Fibroblast of peridontal ligament (primary cell): ENCODE measurements around the gene DTNB.
"Not testable (repeated sequence)": the region's sequence is repeated elsewhere in the genome, so short reads cannot be mapped to it uniquely, and the experiment has no call there.

Source experiments
- DNase-seq: peaks from one replicate; pipeline ENCODE4 v3.0.0-alpha.2; 2010; ENCODE audit errors: extremely low read depth

The DTNB gene

DNA sequence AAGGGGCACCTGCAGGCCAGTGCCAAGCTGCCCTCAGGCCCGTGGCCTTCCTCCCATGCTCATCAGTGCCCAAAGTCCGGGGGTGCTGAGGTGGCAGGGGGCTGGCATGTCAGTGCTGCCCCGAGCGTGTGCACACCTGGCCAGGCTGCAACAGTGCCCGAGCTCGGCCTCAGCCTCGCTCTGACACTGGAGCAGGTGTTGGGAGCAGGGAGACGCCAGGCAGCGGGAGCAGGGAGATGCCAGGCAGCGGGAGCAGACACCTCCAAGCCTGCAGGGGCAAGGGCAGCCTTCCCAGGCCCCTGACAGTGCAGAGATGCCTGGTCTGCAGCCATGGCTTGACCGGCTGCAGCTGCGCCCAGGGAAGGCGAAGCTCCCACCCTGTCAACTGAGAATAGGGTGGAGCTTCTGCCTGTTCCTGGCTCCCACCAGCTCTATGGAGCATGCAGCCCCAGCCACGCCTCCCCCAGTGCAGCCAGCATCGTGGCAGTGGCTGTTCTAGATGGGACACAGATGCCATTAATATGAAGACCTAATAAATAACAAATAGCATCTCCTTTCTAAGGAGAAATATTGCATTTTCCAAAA is 82.4 kb downstream of the DTNB start:
- no peak for DNase-seq

DNA sequence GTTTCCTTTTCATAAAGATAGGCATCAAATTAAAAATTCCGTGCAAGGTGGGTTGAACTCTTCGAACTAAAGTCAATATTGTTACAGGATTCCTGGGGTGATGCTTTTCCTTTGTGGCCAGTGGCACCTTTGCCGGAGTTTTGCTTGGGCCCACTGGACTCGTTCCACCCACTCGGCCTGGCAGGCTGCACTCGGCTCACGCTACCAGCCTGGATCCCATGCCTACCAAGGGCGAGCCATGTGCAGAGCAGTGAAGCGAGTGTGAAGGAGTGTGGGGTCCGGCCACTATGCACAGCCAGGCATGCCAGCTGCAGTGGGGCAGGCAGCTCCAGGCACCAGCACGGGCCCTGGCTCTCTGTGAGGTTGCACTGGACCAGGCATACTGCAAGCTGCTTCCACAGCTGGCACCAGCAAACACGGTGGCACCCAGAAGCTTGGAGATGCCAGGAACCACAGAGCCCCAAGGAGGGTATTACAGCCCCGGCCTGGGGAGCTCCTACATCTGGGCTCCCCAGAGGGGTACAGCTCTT is 83.6 kb downstream of the DTNB start:
- DNase-seq: no peak

DNA sequence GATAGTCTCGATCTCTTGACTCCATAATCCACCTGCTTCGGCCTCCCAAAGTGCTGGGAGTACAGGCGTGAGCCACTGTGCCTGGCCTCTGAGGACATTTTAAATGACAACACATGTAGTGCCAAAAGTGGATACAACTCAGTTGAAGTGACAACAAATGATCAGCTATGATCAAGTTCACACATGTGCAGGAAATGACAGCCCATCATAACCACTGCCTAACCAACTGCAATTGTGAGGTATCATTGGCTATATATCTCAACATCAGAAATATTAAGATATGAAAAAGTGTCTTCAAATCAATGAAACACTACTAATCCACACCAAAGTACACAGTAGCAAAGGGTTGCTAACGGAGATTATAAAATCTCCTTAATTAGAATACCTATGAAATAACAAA is 84.8 kb downstream of the DTNB start:
- DNase-seq: no peak

DNA sequence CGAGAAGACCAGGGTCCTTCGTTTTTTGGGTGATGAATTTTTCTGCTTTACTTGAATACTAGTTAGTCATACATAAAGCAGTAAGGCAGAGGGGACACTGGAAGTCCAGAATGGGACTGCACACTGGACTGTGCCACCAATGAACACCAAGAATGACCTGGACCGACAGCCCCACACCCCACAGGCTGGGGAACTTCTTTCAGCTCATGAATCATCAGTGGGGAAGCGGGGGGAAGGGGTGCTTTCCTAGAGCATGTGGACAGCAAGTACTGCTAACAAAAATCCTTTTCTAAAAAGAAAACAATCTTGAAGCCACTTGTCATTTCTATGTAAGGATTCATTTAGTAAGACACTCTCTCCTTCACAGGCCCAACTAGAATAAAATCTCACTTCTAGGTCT is 86.0 kb downstream of the DTNB start:
- DNase-seq: peak; percentile 32

DNA sequence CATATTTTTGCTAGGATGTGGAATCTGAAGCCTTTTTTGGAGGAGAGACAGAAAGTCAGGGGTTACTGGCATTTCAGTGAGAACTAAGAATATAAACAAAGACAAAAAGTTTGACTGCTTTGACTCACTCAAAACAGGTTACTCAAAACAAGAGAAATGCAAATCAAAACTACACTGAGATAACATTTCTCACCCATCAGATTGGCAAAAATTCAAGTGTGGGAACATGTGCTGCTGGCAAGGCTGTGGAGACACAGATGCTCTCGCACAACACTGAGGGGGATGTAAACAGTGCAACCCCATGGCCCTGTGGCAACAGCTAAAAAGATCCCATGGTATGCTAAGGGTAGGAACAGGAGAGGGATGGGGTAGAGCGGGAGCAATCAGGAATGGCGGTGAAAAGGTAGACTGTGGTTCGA is 86.6 kb downstream of the DTNB start:
- DNase-seq: peak; percentile 35

DNA sequence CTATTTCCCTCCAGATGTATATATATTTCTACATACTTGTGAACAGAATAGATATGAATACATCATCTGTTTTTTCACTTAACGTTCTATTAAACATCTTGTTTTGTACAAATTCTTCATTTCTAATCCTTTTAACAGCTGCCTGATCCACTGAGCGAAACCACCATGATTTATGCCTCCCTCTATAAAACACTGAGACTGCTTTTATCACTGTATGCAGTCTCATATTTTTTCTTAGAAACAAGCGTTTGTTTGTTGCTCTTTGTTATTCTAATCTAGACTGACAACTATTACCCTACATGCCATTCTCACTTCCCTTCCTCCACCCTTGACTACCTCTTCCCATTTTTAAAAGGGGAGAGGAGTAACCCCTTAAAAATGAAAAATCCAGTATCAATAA is 88.2 kb downstream of the DTNB start:
- no peak for DNase-seq

DNA sequence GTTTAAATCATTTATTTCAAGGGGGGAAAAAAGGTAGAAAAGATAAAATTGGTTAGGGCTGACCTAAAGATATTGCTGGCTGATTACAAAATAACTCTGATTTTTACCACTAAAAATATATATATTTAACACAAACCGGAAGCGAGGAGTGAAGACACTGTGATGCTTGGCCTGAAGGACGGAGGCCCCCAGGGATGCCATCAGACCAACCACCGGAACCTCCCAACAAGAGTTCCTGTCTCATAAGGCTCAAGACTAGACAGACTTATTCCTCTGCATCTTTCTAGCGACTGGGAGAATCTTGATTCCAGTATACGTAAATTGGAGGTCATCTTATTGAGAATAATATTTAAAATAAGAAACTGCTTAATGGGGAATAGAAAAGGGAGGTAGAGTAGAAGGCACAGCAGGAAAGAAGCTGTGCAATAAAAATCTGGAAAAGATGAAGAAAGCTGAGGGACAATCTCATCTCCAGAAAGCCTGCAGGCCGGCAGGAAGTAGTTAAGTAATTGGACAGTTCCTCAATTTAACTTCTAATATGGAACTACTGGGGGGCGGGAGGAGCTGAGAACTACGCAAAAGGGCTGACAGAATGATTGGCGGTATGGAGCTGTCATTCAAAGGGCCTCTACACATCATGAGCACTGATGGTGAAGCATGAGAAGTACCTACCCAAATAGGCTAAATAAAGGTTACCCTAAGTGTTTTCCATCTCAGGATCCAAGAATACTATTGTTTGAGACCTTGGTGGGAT is 91.1 kb downstream of the DTNB start:
- no peak for DNase-seq

GRCh38 chr2:25576596-25576995 is 96.8 kb downstream of the DTNB start:
- DNase-seq: no peak

- DNase-seq: peak; percentile 53
These were observed 100.7 kb downstream of the DTNB start for GRCh38 chr2:25572638-25573037.

- DNase-seq: peak; percentile 30
These were observed 103.1 kb downstream of the DTNB start for GRCh38 chr2:25570161-25570845.

GRCh38 chr2:25567406-25567805 is 106.0 kb downstream of the DTNB start:
- DNase-seq: peak; percentile 81

DNA sequence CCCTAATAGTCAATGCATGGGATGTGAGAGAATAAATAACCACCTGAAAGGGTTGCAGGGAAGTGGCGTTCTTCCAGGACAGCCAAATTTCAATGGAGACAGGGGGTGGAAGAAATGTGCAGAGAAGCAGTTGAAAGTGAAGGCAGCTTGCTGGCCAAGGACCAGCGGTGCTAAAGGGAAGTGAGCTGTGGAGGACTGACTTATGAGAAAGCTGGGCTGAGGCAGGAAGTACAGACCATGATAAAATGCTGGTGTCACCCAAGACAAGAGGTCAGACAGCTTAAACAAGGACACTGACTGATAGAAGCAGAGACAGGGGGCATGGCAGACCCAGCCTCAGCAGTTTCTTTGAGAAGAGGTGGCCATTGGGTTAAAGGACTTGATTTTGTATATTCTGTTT is 106.7 kb downstream of the DTNB start:
- peak; percentile 6 for DNase-seq

DNA sequence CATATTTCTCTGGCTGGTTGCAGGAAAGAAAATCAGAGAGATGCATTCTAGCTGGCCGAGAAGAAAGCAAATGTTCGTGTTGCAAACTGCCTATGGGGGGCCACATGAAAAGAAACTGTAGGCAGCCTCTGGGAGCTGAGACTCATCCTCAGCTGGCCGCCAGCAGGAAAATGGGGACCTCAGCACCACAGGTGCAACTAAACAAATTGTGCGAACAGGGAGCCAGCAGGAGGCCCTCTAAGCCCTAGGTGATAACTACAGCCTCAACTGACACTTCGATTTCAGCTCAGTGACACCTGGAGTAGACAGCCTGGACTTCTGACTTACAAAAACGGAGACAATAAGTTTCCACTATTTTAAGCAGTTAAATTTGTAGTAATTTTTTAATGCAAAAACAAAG is 107.3 kb downstream of the DTNB start:
- DNase-seq: no peak

- no peak for DNase-seq
These were observed 112.1 kb downstream of the DTNB start for GRCh38 chr2:25561136-25561850.

GRCh38 chr2:25559148-25559547 is 114.2 kb downstream of the DTNB start:
- DNase-seq: no peak

DNA sequence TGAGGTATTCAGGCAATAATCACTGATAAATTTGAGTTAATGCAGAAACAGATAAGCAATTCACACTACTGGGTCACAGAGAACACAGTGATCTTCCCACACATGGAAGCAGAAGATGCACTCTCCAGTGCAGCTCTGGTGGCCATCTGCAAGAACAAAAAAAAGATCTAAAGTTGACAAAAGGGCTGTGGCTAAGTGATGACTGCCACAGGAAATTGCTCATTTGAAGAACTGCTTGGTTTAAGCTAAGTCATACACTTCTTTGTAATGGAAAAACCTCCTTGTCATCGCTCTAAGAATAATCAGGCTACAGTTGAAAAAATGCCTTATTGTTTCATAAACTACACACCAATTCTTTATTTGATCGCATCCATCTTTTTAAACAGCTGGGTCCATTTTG is 115.1 kb downstream of the DTNB start:
- peak; percentile 68 for DNase-seq

- no peak for DNase-seq
These were observed 116.0 kb downstream of the DTNB start for GRCh38 chr2:25557179-25558036.

DNA sequence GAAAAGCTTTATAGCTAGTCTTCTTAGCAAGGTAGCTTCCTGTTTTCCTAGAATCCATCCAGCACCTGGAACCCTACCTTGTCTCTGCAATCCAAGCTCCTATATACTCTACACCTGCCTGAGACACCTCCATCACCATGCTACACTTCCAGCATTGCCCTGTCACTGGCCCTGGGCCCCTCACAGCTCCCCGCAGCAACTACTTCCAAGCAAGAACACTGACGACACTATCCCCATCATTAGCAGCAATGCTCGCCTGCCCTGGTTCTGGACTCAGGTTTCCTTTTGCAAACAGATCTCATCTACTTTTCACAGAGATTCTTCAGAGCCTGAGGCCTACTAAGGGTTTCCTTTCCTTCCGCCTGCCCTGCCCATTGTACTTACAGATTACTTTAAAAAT is 121.1 kb downstream of the DTNB start:
- no peak for DNase-seq

DNA sequence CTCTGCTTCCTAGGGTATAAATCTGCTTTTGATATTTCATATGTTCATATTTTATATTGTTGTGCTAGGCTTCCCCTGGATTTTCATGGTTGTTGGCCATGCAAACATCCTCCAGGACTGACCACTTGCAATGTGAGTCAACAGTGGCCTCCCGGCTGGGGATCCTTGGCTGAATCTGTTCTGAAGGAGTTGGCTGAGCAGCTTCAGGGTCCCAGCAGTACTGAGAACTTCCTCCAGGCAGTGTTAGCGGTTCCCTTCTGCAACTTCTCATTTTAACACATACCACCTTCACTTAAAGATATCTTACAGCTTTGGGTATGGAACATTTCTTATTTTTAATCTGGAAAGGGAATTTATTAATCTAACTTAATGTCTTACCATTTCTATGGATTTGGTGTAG is 122.1 kb downstream of the DTNB start:
- DNase-seq: no peak

GRCh38 chr2:25549571-25549970 is 123.8 kb downstream of the DTNB start:
- not testable (repeated sequence) for DNase-seq

DNA sequence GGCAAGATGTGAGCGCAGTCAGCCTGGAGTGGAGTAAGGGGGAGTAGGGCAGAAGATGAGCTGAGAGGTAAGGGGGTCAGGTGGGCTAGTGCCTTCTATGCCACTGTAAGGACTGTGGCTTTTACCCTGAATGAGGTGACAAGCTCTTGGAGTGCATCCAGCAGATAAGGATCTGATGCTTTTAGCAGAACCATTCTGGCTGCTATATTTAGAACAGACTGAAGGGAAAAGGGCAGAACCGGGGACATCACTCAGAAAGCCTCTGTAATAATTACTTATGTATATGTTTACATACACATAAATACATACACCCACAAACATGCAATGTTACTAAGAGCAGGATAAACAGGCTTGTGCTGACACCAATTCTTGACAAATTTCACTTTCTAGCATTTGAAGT is 124.8 kb downstream of the DTNB start:
- no peak for DNase-seq
